ENCODE results near the gene UFC1.
A peak's percentile ranks its signal among the peaks of the same experiment; 100 is the strongest.

The UFC1 gene

GRCh38 chr1:161172349-161172748, 18.6 kb downstream of the UFC1 start:
- DNase-seq, result no peak

DNA sequence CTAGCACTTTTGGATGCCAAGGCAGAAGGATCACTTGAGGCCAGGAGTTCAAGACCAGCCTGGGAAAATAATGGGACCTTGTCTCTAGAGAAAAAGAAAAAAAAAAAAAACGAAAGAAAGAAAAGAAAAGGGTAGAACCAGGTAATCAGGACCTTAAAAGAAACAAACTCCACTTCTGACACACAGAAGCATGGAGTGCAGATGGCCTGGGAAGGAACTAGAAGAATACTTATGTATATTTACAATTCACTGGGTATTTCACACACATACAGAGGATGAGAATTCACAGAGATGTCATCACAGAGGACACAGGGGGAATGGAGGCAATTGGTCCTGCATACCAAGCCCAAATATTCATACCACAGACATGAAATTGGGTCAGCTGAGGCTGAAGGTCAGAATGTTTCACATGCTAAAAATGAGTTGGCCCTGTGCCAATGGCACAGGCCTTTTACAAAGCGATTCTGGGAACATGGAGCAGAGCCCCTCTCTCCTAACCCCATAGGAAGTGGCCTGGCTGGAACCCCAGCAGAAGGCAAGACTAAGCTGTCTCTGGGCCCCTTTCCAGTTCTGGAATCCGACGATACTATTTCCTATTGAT, 19.1 kb downstream of the UFC1 start:
- no peak for DNase-seq

GRCh38 chr1:161173711-161174110, 19.9 kb downstream of the UFC1 start:
- DNase-seq, result no peak

GRCh38 chr1:161174911-161175310, 21.1 kb downstream of the UFC1 start:
- DNase-seq, result no peak

DNA sequence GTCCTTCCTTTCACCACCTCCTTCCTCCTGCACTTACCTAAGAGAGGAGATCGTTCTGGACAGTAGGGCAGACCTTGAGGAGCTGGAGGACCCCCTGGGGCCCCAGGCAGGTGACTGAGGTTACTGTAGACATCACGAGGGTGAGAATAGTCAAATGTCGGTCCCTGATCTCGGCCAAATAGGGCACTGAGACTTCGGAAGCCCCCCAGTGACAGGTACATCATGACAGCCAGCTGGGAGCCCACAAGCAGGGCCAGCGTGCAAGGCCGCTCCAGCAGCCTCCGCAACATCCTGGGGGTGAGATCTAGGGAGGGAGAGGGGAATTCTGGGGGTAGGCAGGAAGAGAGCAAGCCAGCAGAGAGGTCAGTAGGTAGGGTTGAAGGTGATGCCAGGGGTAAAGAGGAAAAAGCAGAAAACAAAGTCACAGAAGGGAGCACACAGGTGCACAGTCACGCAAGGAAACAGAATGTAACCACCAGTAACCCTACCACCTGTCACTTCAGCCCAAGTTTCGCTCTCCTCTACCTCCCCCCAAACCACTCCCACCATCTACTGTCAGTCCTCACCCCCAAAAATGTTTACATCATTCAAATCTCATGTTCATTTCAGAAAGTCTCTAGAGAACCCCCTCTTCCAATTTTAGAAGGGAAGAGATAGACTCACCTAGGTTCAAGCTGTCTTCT, 22.1 kb downstream of the UFC1 start:
- no peak for DNase-seq

GRCh38 chr1:161176468-161177111, 22.8 kb downstream of the UFC1 start:
- DNase-seq, result no peak

- DNase-seq, result peak; percentile 94
Measured at GRCh38 chr1:161177112-161177935, 23.5 kb downstream of the UFC1 start, which contains the start of gene B4GALT3. Gene B4GALT3 (minus strand): TSS chr1:161177507. CDS start chr1:161176060, 1,447 bp downstream.

- DNase-seq, result no peak
Measured at GRCh38 chr1:161177936-161178244, 24.1 kb downstream of the UFC1 start.

GRCh38 chr1:161179698-161180097, 25.9 kb downstream of the UFC1 start:
- no peak for DNase-seq

- DNase-seq, result no peak
Measured at GRCh38 chr1:161180639-161181038, 26.9 kb downstream of the UFC1 start.

GRCh38 chr1:161182214-161182613, 28.4 kb downstream of the UFC1 start:
- no peak for DNase-seq

DNA sequence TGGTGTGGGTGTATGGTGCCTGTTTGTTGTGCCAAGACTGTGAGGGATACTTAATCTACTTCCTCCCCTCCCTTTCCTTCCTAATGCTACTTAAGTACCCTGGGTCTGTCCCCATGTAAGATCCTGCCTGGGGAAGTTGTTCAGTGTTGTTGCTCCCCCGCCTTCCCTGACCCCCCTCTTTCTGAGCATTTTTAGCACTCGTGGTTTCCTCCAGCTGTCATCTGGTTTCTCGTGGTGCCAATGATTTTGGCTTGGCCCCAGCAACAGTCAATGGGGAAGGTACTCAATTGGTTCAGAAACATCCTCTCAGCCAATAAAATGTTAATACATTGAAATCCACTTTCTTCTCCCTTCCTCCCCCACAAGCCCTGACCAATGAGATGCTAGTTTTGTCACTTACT, 31.5 kb downstream of the UFC1 start:
- DNase-seq, result no peak

GRCh38 chr1:161185732-161186311, 32.0 kb downstream of the UFC1 start:
- DNase-seq, result no peak

DNA sequence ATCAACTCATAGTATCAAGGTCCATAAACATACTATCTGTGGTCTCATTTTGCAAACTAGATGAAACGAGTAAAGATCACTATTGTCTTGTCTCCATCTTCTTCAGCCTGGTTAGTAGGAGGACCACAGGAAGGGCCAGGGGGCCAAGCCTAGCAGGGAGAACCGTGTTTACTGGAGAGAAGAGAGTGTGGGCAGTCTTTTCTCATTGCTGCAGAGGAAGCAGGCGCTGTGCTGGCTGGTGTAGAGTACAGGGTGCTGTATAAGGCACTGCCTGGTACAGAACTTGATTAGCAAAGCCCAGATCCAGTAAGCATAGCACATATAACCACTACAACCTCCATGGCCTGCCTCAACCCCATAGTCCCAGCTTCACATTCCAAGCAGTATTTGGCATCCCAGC, 33.5 kb downstream of the UFC1 start:
- no peak for DNase-seq

DNA sequence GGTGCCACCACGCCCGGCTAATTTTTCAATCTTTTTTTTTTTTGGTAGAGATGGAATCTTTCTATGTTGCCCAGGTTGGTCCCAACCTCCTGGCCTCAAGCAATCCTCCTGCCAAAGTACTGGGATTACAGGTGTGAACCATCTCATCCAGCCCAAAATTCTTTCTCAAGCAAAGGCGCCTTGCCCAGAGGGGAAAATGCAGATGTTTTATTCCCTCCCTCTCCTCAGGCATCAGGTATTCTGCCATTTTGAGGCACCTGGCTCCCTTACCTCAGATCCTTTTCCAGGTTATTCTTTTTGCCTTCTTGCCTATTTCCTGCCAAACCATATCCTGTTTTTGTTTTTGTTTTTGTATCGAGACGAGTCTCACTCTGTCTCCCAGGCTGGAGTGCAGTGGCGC, 34.6 kb downstream of the UFC1 start:
- no peak for DNase-seq

DNA sequence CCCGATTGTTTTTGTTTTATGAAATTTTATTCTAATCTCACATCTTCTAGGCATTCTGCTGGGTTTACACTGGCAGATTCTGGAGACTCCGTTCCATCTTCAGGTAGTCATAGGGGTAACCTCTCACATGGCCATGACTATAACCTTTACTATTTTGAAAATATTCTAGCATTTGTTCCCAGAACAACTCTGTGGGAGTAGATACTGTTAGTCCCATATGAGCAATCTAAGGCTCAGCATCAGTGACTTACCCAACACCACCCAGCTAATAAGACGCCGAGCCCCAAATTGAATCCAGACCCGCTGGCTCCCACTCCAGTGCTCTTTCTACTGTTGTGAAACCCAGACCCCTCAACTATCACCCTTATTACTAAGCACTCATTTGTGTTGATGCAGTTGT, 35.3 kb downstream of the UFC1 start:
- no peak for DNase-seq

DNA sequence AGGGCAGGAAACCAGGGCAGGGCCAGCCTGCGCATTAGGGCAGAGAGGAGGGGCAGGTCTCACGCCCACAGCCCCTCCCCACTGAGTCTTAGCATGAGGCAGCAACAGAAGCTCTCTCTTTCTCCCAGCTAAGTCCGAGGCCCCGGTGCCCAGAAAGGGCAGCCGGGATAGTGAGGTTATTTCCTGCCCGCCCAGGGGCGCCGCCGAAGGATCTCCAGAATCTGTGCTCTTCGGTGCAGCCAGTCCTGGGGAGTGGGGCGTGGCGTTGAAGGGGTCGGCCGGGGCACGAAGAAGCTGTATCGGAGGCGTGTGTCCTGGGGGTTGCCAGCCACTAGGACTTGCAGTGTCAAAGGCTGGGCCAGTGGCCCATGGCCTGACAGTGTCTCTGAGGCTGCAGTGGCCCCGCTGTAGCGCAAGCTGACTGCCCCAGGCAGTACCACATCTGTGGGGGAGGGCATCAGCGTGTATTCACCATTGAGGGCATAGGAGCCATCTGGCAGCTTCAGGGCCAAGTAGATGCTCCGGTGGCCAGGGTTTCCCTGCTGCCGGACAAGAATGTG, 37.3 kb downstream of the UFC1 start:
- no peak for DNase-seq

DNA sequence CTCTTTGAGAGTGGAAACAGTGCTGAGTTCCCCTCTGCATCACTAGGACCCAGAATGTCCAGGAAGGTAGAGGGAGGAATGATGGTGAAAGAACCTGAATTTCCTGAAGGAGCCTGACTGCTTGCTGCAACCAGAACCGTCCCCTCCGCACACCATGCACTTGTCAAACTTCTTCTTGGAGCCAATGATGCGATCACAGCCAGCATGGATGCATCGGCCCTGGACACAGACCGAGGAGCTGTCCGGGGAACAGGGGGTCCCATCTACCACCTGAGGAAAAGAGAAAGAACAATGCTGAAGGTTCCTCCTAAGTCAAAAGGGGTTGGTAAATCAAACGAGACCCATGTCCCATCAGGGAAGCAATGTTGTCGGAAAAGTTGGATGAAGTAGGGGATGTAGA, 38.2 kb downstream of the UFC1 start:
- DNase-seq, result no peak

- peak; percentile 74 for DNase-seq
Measured at GRCh38 chr1:161192476-161193465, 39.0 kb downstream of the UFC1 start.

GRCh38 chr1:161193561-161194235, 39.9 kb downstream of the UFC1 start:
- peak; percentile 41 for DNase-seq

DNA sequence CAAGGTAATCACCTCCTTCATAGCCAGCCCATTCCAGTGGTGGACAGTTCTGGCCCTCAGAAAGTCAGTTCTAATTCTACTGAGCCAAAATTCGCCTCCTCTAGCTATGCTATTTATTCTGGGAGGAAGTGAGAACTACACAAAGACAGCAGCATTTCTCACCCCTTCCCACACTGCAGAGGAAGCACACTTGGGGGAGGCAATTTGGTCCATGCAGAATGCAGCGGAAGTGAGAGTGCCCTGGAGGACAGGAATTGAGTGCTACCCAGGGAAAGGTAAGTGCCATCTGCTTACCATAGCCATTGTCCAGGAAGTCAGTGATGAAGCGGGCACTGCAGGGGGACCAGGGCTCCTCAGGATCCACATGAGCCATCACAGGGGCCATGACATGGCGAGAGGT, 41.4 kb downstream of the UFC1 start:
- DNase-seq, result no peak
